HepG2 (cell line): Measurements from ENCODE around the gene DGKG. TPM values are rescaled to one million over a fixed set of nuclear protein-coding genes. Genes with fewer than 3 reads are reported as not detected.

ENCODE experiments used
- AHR ChIP-seq: IDR thresholded peaks from 2 replicates; pipeline ENCODE4 v1.6.1; 2018; ENCODE audit warnings: missing genetic modification reagents, missing compliant biosample characterization
- MAFG ChIP-seq: sonication (generic); formaldehyde crosslinking; IDR thresholded peaks from 2 replicates; pipeline ENCODE4 v1.5.1; 2020; ENCODE audit warnings: mild to moderate bottlenecking, missing genetic modification reagents
- MZF1 ChIP-seq: sonication (generic); formaldehyde crosslinking; IDR thresholded peaks from 2 replicates; pipeline ENCODE4 v1.8.1; 2023; ENCODE audit warnings: mild to moderate bottlenecking, missing genetic modification reagents, borderline replicate concordance
- ZNF468 ChIP-seq: sonication (generic); formaldehyde crosslinking; IDR thresholded peaks from 2 replicates; pipeline ENCODE4 v1.8.0; 2022; ENCODE audit warnings: mild to moderate bottlenecking, moderate library complexity, missing genetic modification reagents
- polyA plus RNA-seq, 8 experiments: library from polyadenylated mRNA; depleted of rRNA in 3 of 8; stranded (reverse) in 7 of 8; unstranded in 1 of 8; fragments of >200 nt; fragmentation: Illumina TruSeq in 4 of 8; extraction: Trizol in 4 of 8; gene quantifications; 2 replicates each; pipeline versions ENCODE4 v1.2.1 to v1.2.3, GENCODE V29; 2011 to 2016; ENCODE audit warnings: low read depth in 4 of 8, missing spikeins in 1 of 8, mixed read lengths in 1 of 8; ENCODE audit not compliant: insufficient read depth in 1 of 8
- total RNA-seq, 5 experiments: library from RNA; depleted of rRNA; stranded (reverse); fragments of >200 nt; fragmentation: Illumina TruSeq; extraction: Trizol; gene quantifications; 2 replicates each; pipeline ENCODE4 v1.2.3, GENCODE V29; 2016; ENCODE audit warnings: low read depth in 1 of 5
- TF ChIP-seq, protein P1 (sequence below): sonication (generic); IDR thresholded peaks from 2 replicates; pipeline ENCODE4 v1.6.1; 2016; ENCODE audit warnings: low read depth, borderline replicate concordance
- TF ChIP-seq, protein P2 (sequence below): sonication (generic); formaldehyde crosslinking; IDR thresholded peaks from 2 replicates; pipeline ENCODE4 v1.4.0; 2020; ENCODE audit warnings: missing genetic modification reagents
- TF ChIP-seq, protein P3 (sequence below): sonication (generic); formaldehyde crosslinking; IDR thresholded peaks from 2 replicates; pipeline ENCODE4 v1.5.0; 2020; ENCODE audit warnings: mild to moderate bottlenecking, missing genetic modification reagents
- TF ChIP-seq, protein P4 (sequence below), 2 experiments: sonication (generic) in 1 of 2; formaldehyde crosslinking in 1 of 2; IDR thresholded peaks; 2 replicates each; pipeline versions ENCODE4 v1.5.1 to v1.6.1; 2011 to 2020; ENCODE audit warnings: borderline replicate concordance in 1 of 2, low read depth in 1 of 2, low read length in 1 of 2, mild to moderate bottlenecking in 1 of 2, missing genetic modification reagents in 1 of 2, moderate library complexity in 1 of 2
- TF ChIP-seq, protein P5 (sequence below): sonication (generic); formaldehyde crosslinking; IDR thresholded peaks from 2 replicates; pipeline ENCODE4 v1.8.0; 2022; ENCODE audit warnings: mild to moderate bottlenecking, missing genetic modification reagents, moderate library complexity

DGKG gene
- total and polyA plus RNA-seq, 2 of the 13 experiments (the other 11 are each of a cell fraction or from before 2014, with no cell fraction given) = 3.8 to 6.2 TPM

DNA sequence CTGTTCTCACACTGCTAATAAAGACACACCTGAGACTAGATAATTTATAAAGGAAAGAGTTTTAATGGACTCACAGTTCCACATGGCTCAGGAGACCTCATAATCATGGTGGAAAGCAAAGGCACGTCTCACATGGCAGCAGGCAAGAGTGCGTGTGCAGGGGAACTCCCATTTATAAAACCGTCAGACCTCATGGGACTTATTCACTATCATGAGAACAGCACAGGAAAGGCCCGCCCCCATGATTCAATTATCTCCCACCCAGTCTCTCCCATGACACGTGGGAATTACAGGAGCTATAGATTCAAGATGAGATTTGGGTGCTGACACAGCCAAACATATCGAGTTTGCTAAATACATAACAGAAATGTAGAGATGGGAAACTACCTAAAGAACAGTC, 39.5 kb upstream of the DGKG start (continued):
- TF ChIP-seq, protein P1, sequence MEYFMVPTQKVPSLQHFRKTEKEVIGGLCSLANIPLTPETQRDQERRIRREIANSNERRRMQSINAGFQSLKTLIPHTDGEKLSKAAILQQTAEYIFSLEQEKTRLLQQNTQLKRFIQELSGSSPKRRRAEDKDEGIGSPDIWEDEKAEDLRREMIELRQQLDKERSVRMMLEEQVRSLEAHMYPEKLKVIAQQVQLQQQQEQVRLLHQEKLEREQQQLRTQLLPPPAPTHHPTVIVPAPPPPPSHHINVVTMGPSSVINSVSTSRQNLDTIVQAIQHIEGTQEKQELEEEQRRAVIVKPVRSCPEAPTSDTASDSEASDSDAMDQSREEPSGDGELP = no peak
- TF ChIP-seq, protein P2, sequence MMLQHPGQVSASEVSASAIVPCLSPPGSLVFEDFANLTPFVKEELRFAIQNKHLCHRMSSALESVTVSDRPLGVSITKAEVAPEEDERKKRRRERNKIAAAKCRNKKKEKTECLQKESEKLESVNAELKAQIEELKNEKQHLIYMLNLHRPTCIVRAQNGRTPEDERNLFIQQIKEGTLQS (CRISPR knock-in tag) = no peak
- no peak for TF ChIP-seq MAFG (CRISPR knock-in tag)
- TF ChIP-seq, protein P3, sequence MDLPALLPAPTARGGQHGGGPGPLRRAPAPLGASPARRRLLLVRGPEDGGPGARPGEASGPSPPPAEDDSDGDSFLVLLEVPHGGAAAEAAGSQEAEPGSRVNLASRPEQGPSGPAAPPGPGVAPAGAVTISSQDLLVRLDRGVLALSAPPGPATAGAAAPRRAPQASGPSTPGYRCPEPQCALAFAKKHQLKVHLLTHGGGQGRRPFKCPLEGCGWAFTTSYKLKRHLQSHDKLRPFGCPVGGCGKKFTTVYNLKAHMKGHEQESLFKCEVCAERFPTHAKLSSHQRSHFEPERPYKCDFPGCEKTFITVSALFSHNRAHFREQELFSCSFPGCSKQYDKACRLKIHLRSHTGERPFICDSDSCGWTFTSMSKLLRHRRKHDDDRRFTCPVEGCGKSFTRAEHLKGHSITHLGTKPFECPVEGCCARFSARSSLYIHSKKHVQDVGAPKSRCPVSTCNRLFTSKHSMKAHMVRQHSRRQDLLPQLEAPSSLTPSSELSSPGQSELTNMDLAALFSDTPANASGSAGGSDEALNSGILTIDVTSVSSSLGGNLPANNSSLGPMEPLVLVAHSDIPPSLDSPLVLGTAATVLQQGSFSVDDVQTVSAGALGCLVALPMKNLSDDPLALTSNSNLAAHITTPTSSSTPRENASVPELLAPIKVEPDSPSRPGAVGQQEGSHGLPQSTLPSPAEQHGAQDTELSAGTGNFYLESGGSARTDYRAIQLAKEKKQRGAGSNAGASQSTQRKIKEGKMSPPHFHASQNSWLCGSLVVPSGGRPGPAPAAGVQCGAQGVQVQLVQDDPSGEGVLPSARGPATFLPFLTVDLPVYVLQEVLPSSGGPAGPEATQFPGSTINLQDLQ (CRISPR knock-in tag) = no peak
- TF ChIP-seq AHR (CRISPR knock-in tag) = no peak
- TF ChIP-seq, protein P4, sequence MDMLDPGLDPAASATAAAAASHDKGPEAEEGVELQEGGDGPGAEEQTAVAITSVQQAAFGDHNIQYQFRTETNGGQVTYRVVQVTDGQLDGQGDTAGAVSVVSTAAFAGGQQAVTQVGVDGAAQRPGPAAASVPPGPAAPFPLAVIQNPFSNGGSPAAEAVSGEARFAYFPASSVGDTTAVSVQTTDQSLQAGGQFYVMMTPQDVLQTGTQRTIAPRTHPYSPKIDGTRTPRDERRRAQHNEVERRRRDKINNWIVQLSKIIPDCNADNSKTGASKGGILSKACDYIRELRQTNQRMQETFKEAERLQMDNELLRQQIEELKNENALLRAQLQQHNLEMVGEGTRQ (IDR thresholded peaks at IDR 0.05; ENCODE audit: low read depth, low read length) = no peak
- TF ChIP-seq, protein P4 (CRISPR knock-in tag; IDR thresholded peaks at IDR 0.05; ENCODE audit: borderline replicate concordance) = no peak
- TF ChIP-seq ZNF468 (CRISPR knock-in tag) = no peak
- TF ChIP-seq MZF1 = no peak
- TF ChIP-seq, protein P5, sequence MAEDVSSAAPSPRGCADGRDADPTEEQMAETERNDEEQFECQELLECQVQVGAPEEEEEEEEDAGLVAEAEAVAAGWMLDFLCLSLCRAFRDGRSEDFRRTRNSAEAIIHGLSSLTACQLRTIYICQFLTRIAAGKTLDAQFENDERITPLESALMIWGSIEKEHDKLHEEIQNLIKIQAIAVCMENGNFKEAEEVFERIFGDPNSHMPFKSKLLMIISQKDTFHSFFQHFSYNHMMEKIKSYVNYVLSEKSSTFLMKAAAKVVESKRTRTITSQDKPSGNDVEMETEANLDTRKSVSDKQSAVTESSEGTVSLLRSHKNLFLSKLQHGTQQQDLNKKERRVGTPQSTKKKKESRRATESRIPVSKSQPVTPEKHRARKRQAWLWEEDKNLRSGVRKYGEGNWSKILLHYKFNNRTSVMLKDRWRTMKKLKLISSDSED (CRISPR knock-in tag) = no peak
